ENCODE results near the gene DDX55.

DDX55 gene

DNA sequence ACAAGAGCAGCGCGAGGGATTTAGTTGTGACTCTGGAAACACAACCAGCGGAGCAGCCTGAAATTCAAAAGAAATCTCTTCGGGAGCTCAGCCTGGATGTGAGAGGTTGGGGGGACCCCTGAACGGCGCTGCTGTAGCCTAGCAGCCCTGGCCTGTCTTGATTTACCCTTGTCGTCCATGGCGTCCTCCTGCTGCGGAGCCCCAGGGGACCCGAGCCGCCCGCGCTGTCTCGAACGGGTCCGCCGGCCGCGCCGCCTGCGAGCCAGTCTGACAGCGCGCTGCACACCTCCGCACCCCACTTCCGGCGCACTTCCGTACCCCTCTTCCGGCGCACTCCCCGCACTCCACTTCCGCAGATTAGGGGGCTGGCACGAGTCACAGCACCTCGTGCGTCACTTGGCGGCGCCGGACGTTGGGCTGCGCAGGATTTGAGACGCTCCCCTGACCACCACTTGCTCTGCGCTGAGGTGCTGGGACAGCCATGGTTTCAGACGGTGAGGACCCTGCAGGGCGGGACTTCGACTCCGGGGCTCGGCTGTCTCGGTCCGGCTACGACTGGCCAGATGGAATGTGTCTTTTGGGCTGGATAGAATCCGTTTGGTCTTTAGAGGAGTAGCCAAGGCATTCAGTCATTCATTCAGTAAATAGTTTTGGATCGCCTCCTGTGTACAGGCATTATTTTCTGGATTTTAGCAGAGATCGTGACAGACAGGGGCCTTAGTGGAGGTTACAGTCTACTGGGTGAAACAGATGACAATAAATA, 31.7 kb downstream of the DDX55 start, which contains the start of the genes EIF2B1 and GTF2H3:
Gene EIF2B1 (minus strand): TSS at position 308 of the 763 bp plus-strand sequence. CDS start 129 bp downstream, at position 179.
Gene GTF2H3 (plus strand): TSS at position 451 of the 763 bp plus-strand sequence. CDS start 31 bp downstream, at position 482.
- TF ChIP-seq TCF12 (IDR thresholded peaks at IDR 0.05; ENCODE audit: low read depth) (peak; percentile 65; the same call in 1 of the 2 replicates), CREB1 (IDR thresholded peaks at IDR 0.05; ENCODE audit: low read depth) (peak; percentile 100), NFIC (IDR thresholded peaks at IDR 0.05) (peak; percentile 56; the same call in 1 of the 2 replicates), CEBPB (IDR thresholded peaks at IDR 0.05) (no peak), TEAD4 (IDR thresholded peaks at IDR 0.05) (peak; percentile 13; the same call in 1 of the 2 replicates), EGR1 (IDR thresholded peaks at IDR 0.05) (peak; percentile 53), FOXM1 (IDR thresholded peaks at IDR 0.05; ENCODE audit: borderline replicate concordance, low read depth) (0 out of 2 replicates have a peak, but pooled peaks have one; percentile 34), YY1 (IDR thresholded peaks at IDR 0.05; ENCODE audit: low read depth) (peak; percentile 89), TAF1 (IDR thresholded peaks at IDR 0.05; ENCODE audit: low read depth) (peak; percentile 97), RAD21 (IDR thresholded peaks at IDR 0.05; ENCODE audit: low read depth) (no peak), EP300 (IDR thresholded peaks at IDR 0.05; ENCODE audit: borderline replicate concordance) (no peak; the same call in 1 of the 2 replicates), ZBTB7A (IDR thresholded peaks at IDR 0.05; ENCODE audit: low read depth) (0 out of 2 replicates have a peak, but pooled peaks have one; percentile 58)
- TF ChIP-seq, protein P1, sequence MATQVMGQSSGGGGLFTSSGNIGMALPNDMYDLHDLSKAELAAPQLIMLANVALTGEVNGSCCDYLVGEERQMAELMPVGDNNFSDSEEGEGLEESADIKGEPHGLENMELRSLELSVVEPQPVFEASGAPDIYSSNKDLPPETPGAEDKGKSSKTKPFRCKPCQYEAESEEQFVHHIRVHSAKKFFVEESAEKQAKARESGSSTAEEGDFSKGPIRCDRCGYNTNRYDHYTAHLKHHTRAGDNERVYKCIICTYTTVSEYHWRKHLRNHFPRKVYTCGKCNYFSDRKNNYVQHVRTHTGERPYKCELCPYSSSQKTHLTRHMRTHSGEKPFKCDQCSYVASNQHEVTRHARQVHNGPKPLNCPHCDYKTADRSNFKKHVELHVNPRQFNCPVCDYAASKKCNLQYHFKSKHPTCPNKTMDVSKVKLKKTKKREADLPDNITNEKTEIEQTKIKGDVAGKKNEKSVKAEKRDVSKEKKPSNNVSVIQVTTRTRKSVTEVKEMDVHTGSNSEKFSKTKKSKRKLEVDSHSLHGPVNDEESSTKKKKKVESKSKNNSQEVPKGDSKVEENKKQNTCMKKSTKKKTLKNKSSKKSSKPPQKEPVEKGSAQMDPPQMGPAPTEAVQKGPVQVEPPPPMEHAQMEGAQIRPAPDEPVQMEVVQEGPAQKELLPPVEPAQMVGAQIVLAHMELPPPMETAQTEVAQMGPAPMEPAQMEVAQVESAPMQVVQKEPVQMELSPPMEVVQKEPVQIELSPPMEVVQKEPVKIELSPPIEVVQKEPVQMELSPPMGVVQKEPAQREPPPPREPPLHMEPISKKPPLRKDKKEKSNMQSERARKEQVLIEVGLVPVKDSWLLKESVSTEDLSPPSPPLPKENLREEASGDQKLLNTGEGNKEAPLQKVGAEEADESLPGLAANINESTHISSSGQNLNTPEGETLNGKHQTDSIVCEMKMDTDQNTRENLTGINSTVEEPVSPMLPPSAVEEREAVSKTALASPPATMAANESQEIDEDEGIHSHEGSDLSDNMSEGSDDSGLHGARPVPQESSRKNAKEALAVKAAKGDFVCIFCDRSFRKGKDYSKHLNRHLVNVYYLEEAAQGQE (IDR thresholded peaks at IDR 0.05; ENCODE audit: low read depth): no peak
- TF ChIP-seq, protein P2, sequence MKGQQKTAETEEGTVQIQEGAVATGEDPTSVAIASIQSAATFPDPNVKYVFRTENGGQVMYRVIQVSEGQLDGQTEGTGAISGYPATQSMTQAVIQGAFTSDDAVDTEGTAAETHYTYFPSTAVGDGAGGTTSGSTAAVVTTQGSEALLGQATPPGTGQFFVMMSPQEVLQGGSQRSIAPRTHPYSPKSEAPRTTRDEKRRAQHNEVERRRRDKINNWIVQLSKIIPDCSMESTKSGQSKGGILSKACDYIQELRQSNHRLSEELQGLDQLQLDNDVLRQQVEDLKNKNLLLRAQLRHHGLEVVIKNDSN (IDR thresholded peaks at IDR 0.05): peak; percentile 61
- TF ChIP-seq, protein P3, sequence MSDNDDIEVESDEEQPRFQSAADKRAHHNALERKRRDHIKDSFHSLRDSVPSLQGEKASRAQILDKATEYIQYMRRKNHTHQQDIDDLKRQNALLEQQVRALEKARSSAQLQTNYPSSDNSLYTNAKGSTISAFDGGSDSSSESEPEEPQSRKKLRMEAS (IDR thresholded peaks at IDR 0.05): peak; percentile 97

DNA sequence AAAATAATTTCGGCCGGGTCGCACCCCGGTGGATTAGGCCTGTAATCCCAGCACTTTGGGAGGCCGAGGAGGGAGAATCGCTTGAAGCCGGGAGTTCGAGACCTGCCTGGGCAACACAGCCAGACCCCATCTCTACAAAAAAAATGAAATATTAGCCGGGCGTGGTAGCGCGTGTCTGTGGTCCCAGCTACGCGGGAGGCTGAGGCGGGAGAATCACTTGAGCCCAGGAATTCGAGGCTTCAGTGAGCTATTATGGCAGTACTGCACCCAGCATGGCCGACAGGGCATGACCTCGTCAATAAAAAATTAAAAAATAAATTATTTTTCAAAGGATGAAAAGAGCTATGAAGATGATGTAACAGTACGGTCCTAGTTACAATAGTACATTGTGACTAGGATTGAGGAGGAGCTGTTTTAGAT, 32.3 kb downstream of the DDX55 start:
- TF ChIP-seq FOXM1 (IDR thresholded peaks at IDR 0.05; ENCODE audit: borderline replicate concordance, low read depth): no peak
- TF ChIP-seq NFIC (IDR thresholded peaks at IDR 0.05): no peak
- no peak for TF ChIP-seq YY1 (IDR thresholded peaks at IDR 0.05; ENCODE audit: low read depth)
- no peak for TF ChIP-seq RAD21 (IDR thresholded peaks at IDR 0.05; ENCODE audit: low read depth)
- TF ChIP-seq, protein P3 (IDR thresholded peaks at IDR 0.05): no peak

DNA sequence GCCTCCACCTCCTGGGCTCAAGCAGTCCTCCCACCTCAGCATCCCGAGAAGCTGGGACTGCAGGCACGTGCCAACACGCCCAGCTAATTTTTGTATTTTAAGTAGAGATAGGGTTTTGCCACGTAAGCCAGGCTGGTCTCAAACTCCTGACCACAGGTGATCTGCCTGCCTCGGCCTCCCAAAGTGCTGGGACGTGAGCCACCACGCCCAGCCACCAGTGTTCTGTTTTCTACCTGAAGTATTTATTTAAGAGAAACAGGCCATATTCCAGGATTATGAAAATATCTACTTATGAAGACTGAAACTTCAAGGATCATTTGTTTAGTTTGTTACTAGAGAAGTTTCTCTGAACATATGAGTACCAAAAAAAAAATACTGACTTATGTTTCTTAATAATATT, 42.0 kb downstream of the DDX55 start:
- TF ChIP-seq CREB1 (IDR thresholded peaks at IDR 0.05; ENCODE audit: low read depth) (no peak), ZBTB7A (IDR thresholded peaks at IDR 0.05; ENCODE audit: low read depth) (no peak), EP300 (IDR thresholded peaks at IDR 0.05; ENCODE audit: borderline replicate concordance) (no peak)

DNA sequence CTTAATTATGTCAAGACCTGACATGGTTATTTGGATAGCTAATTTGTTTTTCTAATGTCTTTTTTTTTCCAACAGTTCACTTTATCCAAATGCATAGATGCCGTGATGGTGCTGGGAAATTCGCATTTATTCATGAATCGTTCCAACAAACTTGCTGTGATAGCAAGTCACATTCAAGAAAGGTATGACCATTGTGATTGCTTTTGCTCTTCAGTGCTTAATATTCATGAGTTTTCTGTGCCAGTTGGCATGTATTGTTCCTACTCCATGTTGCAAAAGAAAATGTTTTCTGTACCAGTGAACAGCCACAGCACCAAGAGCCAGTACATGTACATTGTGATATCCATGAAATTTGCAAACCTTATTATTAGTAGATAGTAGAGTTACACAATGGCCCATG, 43.5 kb downstream of the DDX55 start:
- TF ChIP-seq, protein P2 (IDR thresholded peaks at IDR 0.05): no peak
- TF ChIP-seq, protein P1 (IDR thresholded peaks at IDR 0.05; ENCODE audit: low read depth): no peak
- TF ChIP-seq TAF1 (IDR thresholded peaks at IDR 0.05; ENCODE audit: low read depth): no peak
- TF ChIP-seq EP300 (IDR thresholded peaks at IDR 0.05; ENCODE audit: borderline replicate concordance): no peak
- TF ChIP-seq YY1 (IDR thresholded peaks at IDR 0.05; ENCODE audit: low read depth): no peak
- TF ChIP-seq ZBTB7A (IDR thresholded peaks at IDR 0.05; ENCODE audit: low read depth): no peak
- TF ChIP-seq CREB1 (IDR thresholded peaks at IDR 0.05; ENCODE audit: low read depth): no peak
- no peak for TF ChIP-seq FOXM1 (IDR thresholded peaks at IDR 0.05; ENCODE audit: borderline replicate concordance, low read depth)
- TF ChIP-seq, protein P3 (IDR thresholded peaks at IDR 0.05): no peak
- no peak for TF ChIP-seq NFIC (IDR thresholded peaks at IDR 0.05)
- no peak for TF ChIP-seq EGR1 (IDR thresholded peaks at IDR 0.05)

DNA sequence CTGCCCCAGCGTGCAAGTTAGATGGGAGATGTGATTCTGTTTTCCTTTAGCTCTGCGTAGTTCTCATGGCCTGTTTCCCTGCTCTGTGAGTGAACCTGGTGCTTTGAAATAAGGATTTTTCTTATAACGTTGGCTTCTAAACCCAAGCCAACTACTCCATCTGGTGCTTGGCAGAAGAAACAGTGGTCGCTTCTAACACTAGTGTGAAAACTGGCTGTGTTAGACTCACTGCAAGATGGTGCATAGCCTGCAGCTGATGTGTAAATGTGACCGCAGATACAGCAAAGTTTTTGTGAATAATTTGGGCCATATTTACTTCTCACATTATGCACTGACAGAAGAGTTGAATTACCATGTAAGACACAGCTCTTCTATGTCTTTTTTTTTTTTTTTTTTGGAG, 44.0 kb downstream of the DDX55 start:
- TF ChIP-seq NFIC (IDR thresholded peaks at IDR 0.05): no peak
- TF ChIP-seq YY1 (IDR thresholded peaks at IDR 0.05; ENCODE audit: low read depth): no peak
- TF ChIP-seq EP300 (IDR thresholded peaks at IDR 0.05; ENCODE audit: borderline replicate concordance): no peak
- no peak for TF ChIP-seq CEBPB (IDR thresholded peaks at IDR 0.05)
- TF ChIP-seq, protein P1 (IDR thresholded peaks at IDR 0.05; ENCODE audit: low read depth): no peak
- TF ChIP-seq ZBTB7A (IDR thresholded peaks at IDR 0.05; ENCODE audit: low read depth): no peak
- TF ChIP-seq EGR1 (IDR thresholded peaks at IDR 0.05): no peak
- TF ChIP-seq TCF12 (IDR thresholded peaks at IDR 0.05; ENCODE audit: low read depth): no peak
- TF ChIP-seq CREB1 (IDR thresholded peaks at IDR 0.05; ENCODE audit: low read depth): no peak
- TF ChIP-seq RAD21 (IDR thresholded peaks at IDR 0.05; ENCODE audit: low read depth): no peak

All from Ishikawa (cell line).